C4-2B (cell line): ENCODE results near the gene OGDHL.
"Not testable (repeated sequence)": the region's sequence is repeated elsewhere in the genome, so short reads cannot be mapped to it uniquely, and the experiment has no call there.

ENCODE experiments used
- H3K27ac ChIP-seq: fragments of 450-650 bp; 2 replicates; pipeline ENCODE4 v1.5.1; 2017
- ZFX ChIP-seq: fragments of 450-650 bp; IDR thresholded peaks from 2 replicates; pipeline ENCODE4 v1.6.1; 2017
- TF ChIP-seq, protein P1 (sequence below): fragments of 450-650 bp; conservative IDR thresholded peaks from 2 replicates; pipeline ENCODE4 v1.5.1; 2017; ENCODE audit warnings: mild to moderate bottlenecking

The OGDHL gene

DNA sequence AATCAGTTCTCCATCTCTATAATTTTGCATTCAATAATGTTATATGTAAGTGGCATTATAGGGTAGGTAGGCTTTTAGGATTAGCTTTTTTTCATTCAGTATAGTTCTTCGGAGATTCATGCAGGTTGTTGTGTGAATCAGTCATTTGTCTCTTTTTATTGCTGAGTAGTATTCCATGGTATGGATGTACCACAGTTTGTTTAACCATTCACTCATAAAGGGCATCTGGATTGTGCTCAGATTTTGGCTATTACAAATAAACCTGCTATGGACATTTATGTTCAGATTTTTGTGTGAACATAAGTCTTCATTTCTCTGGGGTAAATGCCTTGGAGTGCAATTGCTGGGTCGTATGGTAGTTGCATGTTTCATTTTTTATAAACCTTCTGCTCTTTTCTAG, 4.4 kb upstream of the OGDHL start:
- no peak overlapping the region for H3K27ac ChIP-seq
- TF ChIP-seq ZFX = no peak

DNA sequence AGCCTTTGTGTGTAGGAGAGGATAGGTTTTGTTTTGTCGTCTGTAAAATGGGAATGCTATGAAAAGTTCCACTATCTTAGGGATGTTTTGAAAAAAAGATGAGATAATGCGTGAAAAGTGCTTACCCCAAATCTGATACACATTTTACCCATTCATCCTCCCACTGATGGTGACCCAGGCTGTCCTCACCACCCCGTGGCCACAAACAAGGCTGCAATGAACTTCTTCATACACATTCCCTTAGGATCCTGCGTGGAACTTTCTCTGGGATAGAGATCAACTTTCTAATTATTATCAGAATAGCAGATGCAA, 399 bp upstream of the OGDHL start:
- TF ChIP-seq, protein P1, sequence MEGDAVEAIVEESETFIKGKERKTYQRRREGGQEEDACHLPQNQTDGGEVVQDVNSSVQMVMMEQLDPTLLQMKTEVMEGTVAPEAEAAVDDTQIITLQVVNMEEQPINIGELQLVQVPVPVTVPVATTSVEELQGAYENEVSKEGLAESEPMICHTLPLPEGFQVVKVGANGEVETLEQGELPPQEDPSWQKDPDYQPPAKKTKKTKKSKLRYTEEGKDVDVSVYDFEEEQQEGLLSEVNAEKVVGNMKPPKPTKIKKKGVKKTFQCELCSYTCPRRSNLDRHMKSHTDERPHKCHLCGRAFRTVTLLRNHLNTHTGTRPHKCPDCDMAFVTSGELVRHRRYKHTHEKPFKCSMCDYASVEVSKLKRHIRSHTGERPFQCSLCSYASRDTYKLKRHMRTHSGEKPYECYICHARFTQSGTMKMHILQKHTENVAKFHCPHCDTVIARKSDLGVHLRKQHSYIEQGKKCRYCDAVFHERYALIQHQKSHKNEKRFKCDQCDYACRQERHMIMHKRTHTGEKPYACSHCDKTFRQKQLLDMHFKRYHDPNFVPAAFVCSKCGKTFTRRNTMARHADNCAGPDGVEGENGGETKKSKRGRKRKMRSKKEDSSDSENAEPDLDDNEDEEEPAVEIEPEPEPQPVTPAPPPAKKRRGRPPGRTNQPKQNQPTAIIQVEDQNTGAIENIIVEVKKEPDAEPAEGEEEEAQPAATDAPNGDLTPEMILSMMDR = no peak
- TF ChIP-seq ZFX = no peak

DNA sequence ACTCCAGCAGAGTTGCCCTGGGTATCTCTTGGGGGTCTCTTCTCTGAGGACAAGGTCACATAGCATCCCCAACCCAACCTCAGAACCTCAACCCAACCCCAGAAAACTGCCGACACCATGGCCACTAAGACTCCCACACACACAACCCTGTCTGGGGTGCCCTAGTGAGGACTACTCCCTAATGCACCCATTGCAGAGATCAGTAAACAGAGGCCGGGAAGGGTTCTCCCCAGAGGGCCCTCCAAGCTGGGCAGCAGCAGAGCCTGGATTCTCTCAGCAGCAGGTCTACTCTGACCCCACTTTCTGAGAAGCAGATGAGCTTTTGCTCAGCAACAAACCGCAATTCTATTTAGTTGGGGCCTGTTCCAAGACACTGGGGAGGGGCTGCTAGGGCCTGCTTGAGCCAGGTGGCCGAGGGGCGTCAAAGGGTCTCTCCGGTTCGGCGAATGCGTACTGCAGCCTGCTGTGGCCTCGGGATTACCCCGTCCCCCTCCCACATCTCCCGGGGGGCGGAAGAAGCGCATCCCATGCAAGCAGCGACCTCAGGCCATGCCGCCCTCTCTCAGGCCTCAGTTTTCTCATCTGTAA, 828 bp downstream of the OGDHL start:
- TF ChIP-seq, protein P1 = no peak
- TF ChIP-seq ZFX = no peak
- peak overlapping the region; percentile 54 for H3K27ac ChIP-seq

More for the DNA sequence above, 399 bp upstream of the OGDHL start:
- H3K27ac ChIP-seq = no peak overlapping the region

DNA sequence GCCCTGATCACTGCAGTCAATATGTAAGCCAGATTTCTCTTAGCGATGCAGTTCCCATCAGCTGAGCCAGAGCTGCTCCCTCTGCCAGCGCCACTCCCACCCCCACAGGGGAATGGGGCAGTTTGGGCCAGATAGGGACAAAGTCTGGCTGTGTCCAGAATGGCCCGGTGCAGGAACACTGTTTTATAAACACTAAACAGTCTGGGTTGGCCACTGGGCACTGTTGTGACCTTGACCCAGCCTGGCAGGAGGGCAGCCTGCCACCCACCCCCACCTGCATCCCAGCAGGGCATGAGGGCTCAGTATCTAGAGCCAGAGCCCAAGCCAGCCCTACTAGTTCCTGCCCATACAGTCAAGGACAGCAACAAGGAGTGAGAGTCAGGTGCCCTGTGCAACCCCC, 1.3 kb downstream of the OGDHL start:
- H3K27ac ChIP-seq = no peak overlapping the region
- TF ChIP-seq ZFX = no peak
- TF ChIP-seq, protein P1 = no peak

DNA sequence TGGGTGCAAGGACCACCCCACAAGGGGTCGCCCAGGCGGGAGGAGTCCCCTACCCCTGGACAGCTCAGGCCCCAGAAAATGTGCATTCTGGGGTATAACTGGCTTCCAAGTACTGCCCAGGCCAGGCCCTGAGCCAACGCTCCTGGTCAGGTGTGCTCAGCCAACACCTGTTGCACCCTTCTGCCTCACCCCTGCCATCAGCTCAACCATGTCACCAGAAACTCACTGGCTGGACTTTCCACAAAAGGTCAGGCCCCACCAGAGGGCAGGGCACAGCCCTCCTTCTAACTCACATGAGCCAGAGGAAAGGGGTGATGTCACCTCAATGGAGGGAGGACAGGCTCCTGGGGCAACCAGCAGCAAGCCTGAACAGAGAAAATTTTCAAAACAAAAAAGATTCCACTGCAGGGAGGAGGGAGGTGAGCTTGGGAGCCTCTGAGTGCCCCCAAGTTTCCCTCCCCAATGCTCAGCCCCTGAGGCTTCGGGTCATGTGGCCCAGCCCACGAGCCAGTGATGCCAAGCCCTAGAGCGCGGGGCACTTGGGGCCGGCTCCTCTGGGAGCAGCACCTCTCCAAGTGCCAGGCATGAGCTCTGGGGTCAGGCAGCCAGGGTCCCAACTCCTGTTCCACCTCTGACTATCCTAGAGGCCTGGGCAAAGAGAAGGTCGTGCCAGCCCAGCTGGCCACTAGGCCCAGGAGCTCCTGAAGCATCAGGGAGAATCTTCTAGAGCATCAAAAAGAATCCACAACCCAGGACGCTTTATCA, 2.2 kb downstream of the OGDHL start:
- H3K27ac ChIP-seq = no peak overlapping the region
- TF ChIP-seq ZFX = no peak

DNA sequence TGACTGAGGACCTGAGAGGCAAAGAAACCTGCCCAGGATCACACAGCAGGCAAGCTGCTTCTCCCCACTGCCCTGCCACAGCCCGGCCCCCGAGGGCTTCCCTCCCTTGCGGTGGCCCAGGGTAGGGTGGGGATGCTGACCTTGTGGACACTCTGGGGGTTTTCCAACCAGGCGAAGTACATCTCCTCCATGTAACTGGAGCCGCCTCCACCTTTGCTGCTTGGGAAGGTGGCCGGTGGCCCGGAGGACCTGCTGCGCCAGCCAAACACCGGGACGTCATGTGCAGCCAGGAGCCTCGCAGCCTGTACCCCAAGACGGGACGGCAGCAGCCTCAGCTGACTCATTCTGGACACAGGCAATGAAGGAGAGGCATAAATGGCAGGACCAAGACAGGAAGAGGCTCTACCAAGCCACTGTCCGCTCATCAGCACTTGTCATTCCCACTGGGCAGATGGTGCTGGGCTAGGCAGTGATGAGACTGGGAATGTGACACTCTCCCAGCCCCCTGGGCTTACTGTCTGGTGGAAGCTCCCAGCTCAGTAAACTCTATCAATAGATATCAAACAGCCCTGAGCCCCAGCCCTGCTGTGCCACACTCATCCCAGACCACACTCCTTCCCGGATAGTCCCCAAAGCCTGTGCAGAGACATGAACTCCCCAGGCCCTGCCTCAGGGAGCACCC, 3.7 kb downstream of the OGDHL start:
- H3K27ac ChIP-seq = no peak overlapping the region
- TF ChIP-seq, protein P1 = no peak
- TF ChIP-seq ZFX = no peak

DNA sequence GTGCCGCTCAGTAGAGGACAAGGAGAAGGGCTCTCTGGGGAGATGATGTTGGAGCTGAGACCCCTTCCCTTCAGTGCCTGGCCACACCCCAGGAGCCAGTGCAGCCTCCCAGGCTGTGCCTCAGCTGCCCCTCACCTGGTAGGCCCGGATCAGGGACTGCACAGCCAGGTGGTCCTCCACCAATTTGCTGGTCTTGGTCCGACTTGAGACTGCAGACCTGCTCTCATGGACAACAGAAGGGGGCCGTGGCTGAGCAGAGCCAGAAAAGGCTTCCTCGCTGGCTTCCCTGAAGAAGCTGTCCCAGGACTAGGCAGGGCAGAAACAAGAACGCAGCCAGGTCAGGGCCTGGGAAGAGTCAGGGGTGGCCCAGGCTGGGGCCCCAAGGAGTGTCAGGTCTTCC, 5.5 kb downstream of the OGDHL start:
- TF ChIP-seq, protein P1 = no peak
- TF ChIP-seq ZFX = no peak
- no peak overlapping the region for H3K27ac ChIP-seq

DNA sequence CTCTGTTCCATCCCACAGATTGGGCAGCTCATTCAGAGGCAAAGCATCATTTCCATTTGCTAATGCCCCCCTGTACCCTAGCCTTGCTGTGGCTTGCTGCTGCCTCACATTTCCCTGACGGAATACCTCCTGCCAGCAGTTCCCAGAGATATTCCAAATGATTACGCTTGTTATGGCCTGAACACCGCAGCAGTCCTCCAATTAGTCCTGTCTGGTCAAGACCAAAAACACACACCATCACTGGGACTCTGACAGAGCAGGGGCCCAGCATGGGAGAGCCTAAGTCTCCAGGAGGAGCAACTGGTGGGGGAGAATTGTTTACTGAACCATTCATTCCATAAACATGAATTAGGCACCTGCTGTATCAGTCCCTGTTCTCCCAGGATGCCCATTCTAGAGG, 6.1 kb downstream of the OGDHL start:
- TF ChIP-seq, protein P1 = no peak
- no peak for TF ChIP-seq ZFX
- H3K27ac ChIP-seq = no peak overlapping the region

DNA sequence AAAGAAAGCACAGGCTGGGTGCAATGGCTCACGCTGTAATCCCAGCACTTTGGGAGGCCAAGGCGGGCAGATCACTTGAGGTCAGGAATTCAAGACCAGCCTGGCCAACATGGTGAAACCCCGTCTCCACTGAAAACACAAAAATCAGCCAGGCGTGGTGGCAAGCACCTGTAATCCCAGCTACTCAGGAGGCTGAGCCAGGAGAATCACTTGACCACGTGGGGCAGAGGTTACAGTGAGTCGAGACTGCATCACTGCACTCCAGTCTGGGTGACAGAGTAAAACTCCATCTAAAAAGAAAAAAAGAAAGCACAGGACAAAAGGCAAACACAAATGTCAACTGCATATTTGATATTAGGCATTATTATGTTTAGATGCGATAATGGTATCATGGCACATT, 7.2 kb downstream of the OGDHL start:
- H3K27ac ChIP-seq = not testable (repeated sequence)
